Activated CD8-positive, alpha-beta memory T cell treated with anti-CD3 and anti-CD28 coated beads for 4 hours (primary cell): Measurements from ENCODE around the gene FARP2.

Experiments used
- DNase-seq, 2 donors: peaks; one replicate each; pipeline ENCODE4 v3.0.0-alpha.2; 2020; ENCODE audit warnings: low read depth in 2 of 2

FARP2 gene

GRCh38 chr2:241489733-241490680 is 133.9 kb downstream of the FARP2 start:
- no peak for DNase-seq

- DNase-seq, result no peak
Observed at GRCh38 chr2:241490825-241491506, 134.9 kb downstream of the FARP2 start.

- DNase-seq, result no peak
Observed at GRCh38 chr2:241491549-241492173, 135.6 kb downstream of the FARP2 start.

GRCh38 chr2:241492174-241492565 is 136.1 kb downstream of the FARP2 start:
- no peak for DNase-seq

- DNase-seq, result no peak
Observed at GRCh38 chr2:241493092-241493491, 137.0 kb downstream of the FARP2 start.

GRCh38 chr2:241494311-241494908 is 138.3 kb downstream of the FARP2 start:
- DNase-seq, result no peak

GRCh38 chr2:241495172-241496002 is 139.3 kb downstream of the FARP2 start:
- no peak for DNase-seq

- DNase-seq, result no peak
Observed at GRCh38 chr2:241496003-241496707, 140.1 kb downstream of the FARP2 start.

- DNase-seq, result no peak
Observed at GRCh38 chr2:241496904-241497877, 141.1 kb downstream of the FARP2 start.

- no peak for DNase-seq
Observed at GRCh38 chr2:241498115-241499070, 142.3 kb downstream of the FARP2 start.

- no peak for DNase-seq
Observed at GRCh38 chr2:241499146-241499965, 143.3 kb downstream of the FARP2 start.

GRCh38 chr2:241500016-241500415 is 143.9 kb downstream of the FARP2 start:
- DNase-seq, result no peak

- DNase-seq, result no peak
Observed at GRCh38 chr2:241500431-241500975, 144.4 kb downstream of the FARP2 start.

GRCh38 chr2:241501099-241501541 is 145.0 kb downstream of the FARP2 start:
- no peak for DNase-seq

- DNase-seq, result no peak
Observed at GRCh38 chr2:241501551-241501950, 145.5 kb downstream of the FARP2 start.

GRCh38 chr2:241502281-241502680 is 146.2 kb downstream of the FARP2 start:
- DNase-seq, result no peak
